Fibroblast of skin of scalp (primary cell): ENCODE results near the gene ABI3BP.

Source experiments
- DNase-seq: peaks from one replicate; pipeline ENCODE4 v3.0.0-alpha.2; 2013

Gene ABI3BP

DNA sequence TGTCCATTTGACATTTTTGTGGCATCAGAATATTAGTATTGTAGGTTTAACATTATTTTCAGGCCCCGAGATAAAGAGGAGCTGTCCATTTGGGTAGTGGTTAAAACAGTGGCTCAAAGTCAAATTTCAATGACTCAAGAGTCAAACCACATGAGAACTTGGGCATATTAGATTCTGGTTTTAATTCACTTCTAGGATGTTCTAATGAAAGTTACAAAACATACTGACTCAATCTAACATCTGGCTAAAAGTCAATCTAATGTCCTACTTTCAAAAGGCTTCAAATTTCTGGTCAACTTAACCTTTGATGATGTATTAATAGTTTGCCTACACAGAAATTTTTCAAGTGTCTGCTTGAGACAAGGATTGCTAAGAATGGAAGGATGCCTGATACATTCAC lies 112.4 kb downstream of the ABI3BP start:
- peak; percentile 20 for DNase-seq

DNA sequence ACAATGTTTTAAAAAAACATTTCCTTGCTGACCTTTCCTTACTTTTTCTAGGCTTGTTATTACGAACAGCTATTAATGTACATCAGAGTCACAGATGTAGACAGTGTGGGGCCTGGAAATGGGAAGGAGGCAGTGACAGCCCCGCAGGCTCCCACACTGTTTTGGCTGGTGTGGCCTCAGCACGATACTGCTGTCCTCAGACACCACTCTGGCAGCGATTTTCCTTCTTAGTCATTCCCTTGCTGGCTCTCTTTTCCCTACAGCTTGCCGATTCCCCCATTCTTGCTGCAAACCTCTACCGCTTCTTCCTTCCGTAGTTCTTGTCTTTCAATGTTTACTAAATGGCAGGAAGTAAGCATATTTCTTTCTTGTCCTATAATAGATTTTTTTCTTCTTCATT lies 113.1 kb downstream of the ABI3BP start:
- DNase-seq, result peak; percentile 27

DNA sequence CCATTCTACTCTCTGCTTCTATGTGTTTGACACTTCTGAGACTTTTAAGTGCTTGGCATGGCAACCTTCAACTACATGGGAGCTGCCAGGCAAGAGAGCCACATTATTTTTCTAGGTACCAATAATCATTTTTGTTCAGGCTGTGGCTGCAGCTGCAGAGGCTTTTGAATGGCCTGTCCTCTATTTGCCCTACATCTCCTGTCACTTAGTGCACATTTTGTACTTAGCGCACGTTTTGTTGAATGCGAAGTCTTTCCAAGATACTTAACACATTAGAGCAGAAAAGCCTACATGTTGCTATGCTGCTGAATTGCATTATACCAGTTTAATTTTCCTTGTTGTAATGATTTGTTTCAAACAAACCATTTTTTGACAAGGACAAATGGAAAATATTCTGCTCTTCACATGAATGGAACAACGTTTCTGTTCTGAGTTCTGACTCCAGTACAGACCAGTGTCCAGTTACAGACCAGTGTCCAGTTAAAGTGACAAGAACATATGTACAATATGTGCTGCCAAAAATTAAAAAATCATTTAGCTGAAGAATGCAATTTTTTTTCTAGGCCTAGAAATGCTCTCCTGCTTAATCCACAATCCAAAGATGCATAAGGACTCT lies 113.9 kb downstream of the ABI3BP start:
- no peak for DNase-seq

DNA sequence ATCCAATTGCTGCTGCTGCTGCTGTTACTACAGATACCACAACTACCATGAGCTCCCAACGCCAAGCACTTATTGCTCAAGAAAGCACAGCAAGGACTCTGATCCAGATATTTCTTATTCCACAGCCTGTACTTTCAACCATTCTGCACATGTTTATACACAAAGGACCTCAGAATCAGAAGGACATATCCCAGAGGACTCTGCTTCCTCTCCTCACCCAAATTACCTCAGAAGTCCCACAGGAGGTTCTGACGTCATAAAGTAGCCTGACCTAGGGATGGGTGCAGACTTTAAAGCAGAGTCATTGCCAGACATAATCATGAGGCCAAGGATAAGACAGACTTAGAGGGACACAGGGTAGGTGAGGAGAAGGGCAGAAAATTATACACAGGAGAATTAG lies 115.9 kb downstream of the ABI3BP start:
- no peak for DNase-seq

DNA sequence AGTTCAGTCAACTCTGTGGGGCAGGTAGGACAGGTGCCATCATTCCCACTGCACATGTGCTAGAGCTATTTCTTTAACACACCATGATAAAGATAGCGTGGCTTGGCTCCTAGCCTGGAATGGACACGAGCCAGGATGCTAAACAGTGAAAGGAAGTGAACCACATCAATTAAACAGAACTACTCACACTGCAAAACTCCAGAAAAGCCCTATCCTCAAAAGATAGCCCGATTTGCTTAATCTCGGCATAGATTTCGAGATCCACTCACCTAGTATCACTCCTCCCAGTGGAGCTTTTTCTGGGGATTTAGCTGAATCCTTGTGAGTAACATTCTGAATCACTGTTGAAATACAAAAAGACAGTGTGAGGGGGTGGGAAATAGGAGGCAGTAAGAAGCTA lies 118.0 kb downstream of the ABI3BP start:
- peak; percentile 51 for DNase-seq

DNA sequence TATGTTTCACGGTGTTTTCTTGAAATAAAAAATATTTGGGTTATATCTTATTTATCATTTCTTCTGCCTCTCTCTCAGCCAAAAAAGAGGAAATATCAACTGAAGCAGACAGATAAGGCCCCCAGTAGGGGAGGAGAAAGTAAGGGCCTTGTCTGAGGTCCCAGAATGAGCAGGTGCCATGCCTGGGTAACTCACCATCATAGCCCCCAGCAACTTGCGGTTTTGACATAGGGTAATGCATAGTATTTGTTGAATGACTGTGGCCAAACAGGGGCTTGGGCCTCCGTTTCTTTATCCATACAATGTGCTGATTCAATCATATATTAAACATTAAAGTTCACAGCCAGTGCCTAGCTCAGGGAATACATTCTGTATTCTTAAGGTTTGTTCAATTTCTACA lies 119.6 kb downstream of the ABI3BP start:
- DNase-seq, result no peak

DNA sequence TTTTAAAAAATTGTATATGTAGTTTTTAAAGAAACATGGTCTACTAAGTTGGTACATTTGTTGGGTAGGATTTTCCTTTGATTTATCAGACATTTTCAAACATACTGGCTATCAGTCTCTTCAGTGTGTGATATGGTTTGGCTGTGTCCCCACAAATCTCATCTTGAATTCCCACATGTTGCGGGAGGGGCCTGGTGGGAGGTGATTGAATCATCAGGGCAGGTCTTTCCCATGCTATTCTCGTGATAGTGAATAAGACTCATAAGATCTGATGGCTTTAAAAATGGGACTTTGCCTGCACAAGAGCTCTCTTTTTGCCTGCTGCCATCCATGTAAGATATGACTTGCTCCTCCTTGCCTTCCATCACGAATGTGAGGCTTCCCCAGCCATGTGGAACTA lies 121.9 kb downstream of the ABI3BP start:
- DNase-seq, result no peak

DNA sequence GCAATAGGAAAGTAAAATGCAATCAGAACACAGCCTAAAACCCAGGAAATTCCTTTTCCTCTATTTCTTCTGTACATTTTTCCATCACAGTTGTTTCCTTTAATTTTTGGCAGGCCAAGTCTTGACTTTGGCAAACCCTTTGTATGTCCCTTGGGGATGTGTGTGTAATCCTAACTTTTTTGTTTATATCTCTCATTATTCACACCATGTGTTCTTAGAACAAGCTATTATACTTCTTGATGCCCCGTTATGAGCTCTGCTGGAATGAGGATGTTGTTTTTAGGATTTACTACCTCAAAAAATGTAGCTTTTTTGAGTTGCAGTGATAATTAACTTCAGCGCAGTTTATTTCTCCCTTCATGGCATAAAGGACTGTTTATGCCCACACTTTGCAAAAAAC lies 123.4 kb downstream of the ABI3BP start:
- peak; percentile 94 for DNase-seq

DNA sequence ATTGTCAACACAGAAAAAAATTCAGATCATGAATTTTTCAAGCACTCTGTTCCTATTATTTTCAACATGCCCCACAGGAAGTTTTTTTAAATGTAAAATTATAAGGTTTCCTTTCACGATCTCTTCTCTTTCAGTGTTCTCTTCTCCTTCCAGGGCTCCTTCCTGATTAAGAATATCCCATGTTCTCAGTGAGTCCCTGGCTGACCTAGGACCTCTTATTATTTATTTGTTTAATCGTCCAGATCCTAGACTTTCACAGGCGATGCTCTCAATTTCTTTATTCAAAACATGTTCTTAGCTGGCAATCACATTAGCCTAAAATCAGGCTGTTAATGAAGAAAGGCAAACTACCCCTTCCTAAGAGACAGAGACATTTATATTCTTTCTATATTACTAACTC lies 124.3 kb downstream of the ABI3BP start:
- DNase-seq, result no peak

DNA sequence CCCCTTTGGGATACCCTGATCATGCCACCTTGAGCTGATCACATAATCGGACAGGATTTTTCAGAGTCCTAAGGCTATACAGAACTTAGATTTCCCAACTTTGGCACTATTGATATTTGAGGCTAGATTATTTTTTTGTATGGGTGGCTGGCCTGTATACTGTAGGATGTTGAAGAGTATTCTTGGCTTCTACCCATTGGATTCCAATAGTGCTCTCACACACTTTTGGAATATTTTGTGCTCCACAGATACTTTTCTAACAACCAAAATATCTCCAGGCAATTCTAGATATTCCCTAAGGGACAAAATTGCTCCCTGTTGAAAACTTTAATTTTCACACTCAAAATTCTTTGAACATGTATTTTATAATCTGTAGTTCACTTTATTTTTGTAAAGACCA lies 125.1 kb downstream of the ABI3BP start:
- peak; percentile 71 for DNase-seq

DNA sequence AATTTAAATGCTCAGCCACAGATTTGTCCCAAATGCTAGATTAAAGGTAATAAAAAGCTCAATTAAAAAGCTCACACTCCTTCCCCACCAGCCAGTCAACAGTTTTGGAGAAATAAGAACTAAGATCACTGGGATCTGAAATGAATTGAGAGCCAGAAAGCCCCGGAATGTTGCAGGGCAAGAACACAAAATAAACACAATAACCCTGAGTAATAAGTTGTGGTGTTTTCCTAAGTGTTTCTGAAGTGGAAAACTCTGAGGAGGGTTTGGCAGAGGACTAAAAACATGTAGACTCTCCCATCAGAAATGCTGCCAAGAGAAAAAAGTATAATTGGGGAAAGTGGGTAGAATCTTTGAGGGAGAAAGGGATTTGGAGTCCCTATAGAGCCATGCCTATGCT lies 127.8 kb downstream of the ABI3BP start:
- DNase-seq, result peak; percentile 64

DNA sequence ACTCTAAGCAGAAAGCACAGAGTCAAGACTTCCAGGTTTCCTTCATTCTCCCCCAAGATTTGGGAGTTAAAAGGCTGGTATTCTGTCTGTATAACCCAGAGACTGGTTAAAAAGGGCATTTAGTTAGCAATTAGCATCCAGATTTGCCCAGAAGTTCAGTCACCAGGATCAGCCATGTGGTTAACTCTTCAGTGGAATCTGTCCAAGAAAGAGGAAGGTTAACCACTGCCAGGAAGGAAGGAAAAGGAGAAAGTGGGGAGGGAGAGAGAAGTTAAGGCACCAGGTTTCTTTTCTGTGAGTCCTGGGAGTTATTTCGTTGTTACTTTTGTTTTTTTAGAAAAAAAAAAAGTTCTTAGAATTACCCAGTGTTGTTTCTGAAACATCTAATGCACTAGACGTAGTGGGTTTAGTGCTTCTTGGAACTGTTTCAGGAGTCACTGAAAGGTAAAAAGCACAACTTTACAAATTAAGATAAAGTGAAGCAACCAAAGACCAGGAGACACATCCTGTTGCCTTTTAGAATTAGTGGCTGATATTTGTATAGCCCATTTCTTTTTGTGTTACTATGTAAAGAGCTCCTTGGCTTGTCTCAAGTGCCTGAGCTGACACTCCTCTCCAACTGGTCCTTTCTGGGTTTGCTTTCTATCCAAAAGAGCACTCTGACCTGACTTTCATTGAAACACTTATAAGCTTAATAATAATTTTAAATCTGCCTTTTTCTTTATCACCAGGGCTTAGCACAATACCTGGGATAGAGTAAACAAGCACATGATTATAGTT lies 128.6 kb downstream of the ABI3BP start:
- DNase-seq, result no peak

DNA sequence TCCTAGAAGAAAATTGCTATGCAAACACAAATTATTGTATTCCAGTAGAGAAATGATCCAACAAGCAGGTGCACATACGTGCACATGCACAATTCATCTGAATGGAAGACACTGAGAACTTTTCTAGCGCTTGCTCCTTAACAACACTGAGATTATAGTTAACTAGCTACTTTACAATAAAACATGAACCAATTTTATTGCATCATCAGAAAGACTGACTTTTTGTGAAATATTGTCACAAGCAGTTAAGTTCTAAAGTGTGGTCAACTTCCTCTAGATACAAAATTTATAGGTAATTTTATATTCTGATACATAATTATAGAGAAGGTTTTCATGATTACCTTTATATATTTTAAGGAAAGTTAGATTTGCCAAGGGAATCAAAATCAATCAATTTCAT lies 135.4 kb downstream of the ABI3BP start:
- no peak for DNase-seq

DNA sequence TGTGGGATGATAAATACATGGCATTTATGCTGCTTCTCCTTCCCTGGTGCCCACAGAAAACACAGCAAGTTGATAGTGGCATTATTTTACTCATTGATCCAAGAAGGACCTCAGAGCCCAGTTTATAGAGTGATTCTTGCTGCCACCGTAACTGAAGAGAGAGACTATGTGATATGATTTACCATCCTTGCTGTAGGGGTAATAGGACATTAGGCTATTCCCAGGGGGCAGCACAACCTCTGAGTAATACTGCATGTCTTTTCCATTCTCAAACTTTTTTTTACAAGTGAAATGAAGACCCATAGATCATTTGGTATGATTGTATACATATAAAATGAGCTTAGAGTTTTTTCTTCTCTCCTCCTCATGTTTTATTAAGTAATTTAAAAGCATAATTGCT lies 136.4 kb downstream of the ABI3BP start:
- DNase-seq, result no peak

DNA sequence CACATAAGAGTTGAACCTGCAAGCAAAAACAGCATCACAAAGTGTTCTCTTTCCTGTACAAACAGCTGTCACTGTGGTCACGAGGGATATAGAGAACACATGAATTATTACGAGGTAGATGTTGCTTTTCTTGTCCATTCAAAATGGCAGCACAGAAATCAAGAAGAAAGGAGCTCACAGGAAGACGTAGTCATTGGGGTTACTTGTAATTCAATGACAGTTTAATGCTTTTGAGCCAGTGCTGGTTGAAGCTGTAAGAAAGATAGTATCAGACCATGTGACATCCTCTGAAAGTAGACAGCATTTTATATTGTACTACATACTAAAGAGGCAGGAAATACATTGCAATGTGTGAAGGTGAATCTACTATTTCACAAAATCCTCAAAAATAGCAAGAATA lies 140.4 kb downstream of the ABI3BP start:
- DNase-seq, result no peak

DNA sequence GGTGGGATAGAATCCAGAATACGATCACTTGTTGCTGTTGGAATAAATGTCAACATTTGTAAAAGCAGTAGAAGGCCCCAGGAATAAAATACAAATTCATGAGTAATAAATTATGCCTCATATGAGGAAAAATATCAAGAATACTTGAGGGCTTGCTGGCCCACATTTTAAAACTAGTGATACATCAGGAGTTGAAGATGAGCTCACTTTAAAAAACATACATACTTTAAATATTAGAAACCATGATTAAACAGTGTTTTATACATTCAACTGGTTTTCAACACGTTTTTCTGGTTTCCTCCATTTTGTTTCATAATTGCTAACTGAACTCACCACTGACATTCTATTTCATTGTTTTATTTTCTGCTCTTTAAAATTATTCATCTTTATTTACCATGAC lies 142.5 kb downstream of the ABI3BP start:
- peak; percentile 74 for DNase-seq

DNA sequence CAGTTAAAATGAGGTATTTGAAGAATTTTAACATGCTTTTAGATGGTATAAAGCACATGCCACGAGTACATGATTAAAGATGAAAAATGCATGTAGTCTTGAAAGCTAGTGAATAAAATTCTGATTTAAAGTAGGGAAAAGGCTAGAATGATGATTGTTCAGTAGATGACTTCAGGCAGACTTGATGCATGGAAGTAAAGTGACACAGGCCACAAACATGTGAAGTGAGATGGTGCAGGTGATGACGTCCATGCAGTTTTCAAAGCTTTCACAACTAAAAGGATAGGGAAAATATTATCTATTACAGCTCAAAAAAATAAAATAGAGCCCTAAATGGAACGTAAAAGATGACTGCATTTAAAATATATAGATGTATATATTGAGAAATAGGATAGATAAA lies 143.1 kb downstream of the ABI3BP start:
- DNase-seq, result no peak

DNA sequence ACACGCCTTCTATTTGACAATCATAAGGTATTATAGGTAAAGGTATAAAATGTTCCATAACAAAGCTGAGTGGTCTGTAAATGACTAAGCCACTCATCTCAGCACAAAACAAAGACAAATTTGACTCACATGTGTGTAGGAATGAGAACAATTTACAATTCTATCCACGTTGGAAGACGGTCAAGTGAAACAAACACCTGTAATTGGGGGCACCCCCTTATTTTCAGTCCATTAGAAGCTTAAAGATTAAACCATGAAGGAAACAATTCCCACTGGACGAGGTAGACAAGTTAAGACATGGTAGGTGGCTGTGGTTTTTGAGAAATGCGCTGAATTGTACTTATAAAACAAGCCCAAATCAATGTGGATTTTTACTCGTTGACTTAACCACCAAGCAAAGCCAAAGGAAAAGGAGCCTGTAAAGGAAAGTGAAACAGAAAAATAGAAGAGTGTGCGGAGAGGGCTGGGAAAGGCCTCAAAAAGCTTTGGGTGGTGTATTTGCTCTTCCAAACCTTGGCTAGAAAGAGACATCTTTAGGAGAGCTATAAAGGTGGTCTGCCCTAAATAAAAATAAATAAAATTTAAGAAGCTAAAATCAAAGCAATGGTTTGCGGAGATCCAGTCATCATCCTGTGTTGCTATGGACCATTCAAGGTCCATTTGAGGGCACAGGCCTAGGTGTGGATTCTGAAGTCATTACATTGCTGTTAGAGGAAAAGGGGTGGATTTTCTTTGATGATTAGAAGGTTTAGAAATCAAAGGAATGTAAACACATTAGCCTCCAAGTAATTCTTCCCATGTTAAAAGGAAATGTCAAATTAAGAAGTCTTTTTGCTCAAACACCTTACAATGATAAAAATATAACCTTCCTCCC lies 148.9 kb downstream of the ABI3BP start:
- no peak for DNase-seq

DNA sequence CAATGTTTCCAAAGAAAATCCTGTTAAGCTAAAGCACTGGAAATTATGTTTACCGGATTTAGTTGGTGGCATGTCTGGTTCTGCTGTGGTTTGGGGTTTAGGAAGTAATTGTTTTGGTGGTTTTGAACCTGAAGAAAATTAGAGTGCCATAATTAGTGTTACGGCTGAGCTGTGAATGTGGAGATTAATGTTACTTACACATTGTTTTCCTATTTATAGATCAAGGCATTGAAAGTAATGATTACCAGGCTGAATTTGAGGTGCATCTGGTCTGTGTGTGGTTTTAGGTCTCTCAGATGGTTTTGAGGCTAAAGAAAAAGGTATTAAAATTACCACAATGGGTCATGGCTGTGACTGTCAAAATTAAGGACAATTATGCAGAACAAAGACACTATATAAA lies 155.1 kb downstream of the ABI3BP start:
- DNase-seq, result no peak

DNA sequence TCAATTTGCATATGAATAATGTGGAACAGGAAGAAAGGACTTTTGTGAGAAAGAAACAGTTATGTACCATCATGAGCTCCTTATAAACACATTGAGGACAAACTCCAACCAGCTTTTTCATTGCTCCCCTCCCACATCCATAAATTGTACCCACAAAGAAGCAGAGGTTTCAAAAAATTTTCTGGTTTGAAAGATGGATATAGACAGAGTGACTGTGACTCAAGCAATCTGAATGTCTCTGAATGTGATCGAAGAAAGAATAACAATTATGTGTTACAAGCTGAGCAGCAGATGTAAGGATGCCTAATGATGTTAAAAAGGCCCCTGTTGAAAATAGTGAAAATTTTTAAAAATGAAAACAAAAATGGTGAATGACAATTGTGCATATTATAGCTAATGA lies 156.6 kb downstream of the ABI3BP start:
- DNase-seq, result peak; percentile 40

DNA sequence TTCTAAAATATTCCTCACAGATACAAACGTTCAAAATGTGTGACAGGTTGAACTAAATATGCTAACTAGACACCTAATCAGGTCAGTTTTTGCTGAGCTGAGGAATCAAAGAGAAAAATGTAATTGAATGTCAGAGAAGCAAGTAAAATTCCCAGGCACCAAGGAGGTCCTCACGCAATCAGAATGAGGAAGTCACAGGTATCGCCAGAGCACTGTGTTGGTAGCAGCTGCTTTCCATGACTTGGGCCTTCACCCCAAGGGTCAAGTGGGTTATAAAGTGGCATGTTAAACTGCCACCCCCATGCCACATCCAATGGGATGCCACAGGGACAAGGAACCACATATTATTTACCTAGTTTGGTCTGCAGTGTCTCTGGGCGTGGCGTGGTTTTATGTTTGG lies 158.9 kb downstream of the ABI3BP start:
- DNase-seq, result no peak

DNA sequence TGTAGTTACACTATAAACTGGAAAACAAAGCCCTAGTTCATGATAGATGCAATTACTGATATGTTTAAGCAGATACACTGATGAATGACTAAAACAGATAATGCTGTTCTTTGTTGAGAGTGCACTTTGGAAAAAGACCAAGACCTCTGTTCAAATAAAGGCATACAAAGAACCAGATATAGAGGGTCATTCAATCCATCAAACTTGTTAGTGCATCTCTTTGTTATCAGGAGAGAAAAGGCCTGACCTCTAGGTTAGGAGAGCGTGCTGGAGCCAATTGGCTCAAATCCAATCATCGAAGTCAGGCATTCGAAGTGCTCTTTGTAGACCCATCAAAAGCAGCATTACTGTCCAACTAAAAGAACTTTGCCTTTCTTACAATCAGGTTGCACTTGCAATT lies 159.7 kb downstream of the ABI3BP start:
- DNase-seq, result no peak

DNA sequence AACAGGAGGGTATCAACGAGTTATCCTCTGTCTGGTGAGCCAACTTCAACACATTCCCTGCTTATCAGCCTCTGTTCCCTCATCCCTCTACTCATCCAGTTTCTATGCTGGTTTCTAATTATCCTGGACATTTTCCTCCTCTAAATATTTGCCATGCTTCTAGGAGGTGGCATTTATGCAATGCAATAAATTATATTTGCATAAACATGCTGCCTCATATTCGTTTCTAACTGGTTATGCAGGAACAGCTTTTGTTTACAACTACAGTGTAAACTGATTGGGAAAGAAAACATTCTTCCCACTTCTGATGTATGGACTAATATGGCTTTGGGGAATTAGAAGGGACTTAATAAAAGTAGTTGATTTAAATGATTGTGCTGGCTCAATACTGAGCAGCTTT lies 161.6 kb downstream of the ABI3BP start:
- no peak for DNase-seq

DNA sequence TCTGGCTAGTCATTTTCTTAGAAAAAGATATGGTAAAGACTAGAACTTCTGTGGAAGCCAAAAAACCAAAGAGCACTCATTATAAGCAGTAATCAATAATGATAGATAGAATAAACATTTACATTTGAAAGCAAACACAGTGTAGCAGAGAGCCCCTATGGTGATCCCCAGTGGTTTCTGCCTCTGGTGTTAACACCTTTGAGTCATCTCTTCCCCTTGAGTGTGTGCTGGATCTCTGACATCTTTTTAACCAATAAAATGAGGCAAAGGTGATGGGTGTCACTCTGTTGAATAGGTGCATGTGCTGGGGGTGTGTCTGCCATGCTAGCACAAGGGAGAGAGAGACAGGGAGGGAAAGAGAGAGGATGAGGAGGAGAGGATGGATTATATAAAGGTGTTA lies 162.3 kb downstream of the ABI3BP start:
- no peak for DNase-seq
